ENCODE data around the gene FCSK.
A peak's percentile ranks its signal among the peaks of the same experiment; 100 is the strongest.

FCSK gene

DNA sequence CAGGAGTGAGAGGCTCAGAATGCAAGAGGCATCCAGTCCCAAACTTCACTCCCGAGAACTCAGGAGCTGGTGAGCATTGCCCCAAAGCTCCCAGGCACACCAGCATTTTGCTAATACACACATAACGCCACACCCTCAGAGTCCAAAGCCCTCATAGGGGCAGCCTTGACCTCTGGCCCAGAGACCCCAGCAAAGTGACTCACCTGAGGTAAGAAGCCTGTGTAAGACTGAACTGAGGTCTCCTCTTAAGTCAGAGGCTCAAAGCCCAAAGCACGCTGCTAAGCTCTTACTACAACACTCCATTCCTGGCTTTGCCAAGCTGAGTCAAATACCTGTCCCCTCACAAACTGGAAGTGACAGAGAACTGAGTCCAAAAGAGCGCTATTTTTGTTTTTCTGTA is 31.9 kb upstream of the FCSK start:
- H3K27me3 Mint-ChIP-seq (ENCODE audit: low read depth): no peaks in the 10 kb centered on the region
- no peaks in the 10 kb centered on the region for H3K9me3 Mint-ChIP-seq
- H3K4me3 Mint-ChIP-seq: no peak overlapping the region
- no peak overlapping the region for H3K27ac Mint-ChIP-seq
- peaks cover 36% of the 10 kb centered on the region for H3K4me1 Mint-ChIP-seq (ENCODE audit: low read depth)
- peaks cover 9% of the 10 kb centered on the region for H3K36me3 Mint-ChIP-seq (ENCODE audit: low read depth)

DNA sequence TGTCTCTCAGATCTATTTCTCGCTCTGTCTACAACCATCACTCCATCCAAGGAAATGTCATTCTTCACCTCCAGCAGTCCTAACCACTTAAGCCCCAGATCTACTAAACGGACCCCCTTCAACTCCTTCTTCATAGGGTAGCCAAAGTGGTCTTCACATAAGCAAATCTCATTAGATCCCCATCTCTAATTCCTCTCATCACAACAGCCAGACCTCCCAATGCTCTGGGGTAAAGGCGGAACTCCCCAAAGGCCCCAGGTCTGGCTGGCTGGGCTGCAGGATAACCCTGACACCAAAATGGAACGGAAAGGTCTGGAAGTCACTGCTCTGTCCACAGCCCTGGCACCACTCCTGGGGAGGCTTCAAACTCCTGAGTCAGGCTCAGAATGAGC is 26.6 kb upstream of the FCSK start:
- Mint-ChIP-seq H3K36me3 (ENCODE audit: low read depth) (peaks cover 11% of the 10 kb centered on the region), H3K27ac (peak overlapping the region; percentile 69), H3K4me1 (ENCODE audit: low read depth) (peaks cover 39% of the 10 kb centered on the region), H3K27me3 (ENCODE audit: low read depth) (no peaks in the 10 kb centered on the region), H3K4me3 (peak overlapping the region; percentile 69), H3K9me3 (no peaks in the 10 kb centered on the region)

DNA sequence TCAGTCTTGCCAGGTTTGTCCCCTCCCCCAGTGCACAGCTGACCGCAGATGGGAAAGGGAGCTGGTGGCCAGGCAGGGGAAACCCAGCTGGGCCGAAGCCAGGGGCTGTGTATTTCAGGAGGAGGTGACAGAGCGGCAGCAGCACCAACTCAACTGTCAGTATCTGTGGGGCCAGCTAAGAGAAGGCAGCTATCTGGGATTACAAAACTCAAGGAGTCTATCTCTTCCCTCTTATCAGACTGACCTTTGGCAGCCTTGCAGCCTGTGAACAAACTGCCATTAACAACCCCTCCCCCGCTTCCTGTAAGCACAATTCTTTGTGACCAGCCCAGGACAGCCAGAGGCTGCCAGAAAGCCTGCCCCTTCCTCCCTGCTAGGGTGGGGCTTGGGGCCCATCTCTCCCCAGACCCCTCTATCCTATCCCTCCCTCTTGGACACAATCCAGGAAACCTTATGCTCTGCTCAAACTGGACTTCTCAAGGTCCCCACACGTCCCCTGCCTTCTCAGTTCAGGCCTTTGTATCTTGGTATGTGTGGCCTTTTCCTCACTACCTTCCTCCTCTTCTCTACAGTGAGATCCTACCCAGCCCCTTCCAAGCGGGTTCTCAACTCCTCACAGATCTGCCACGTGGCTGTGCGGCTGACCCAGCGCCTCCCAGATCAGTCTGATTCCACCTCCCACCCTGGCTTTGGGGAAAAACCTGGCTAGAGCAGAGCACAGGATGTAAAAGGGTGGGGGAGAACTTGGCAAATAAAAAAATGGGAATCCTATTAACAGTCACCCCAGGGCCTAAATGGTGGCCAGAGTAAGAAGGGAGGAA is 26.0 kb upstream of the FCSK start:
- Mint-ChIP-seq H3K4me3 (peak overlapping the region; percentile 69), H3K36me3 (ENCODE audit: low read depth) (peaks cover 11% of the 10 kb centered on the region), H3K27ac (peak overlapping the region; percentile 69), H3K9me3 (no peaks in the 10 kb centered on the region), H3K4me1 (ENCODE audit: low read depth) (peaks cover 40% of the 10 kb centered on the region), H3K27me3 (ENCODE audit: low read depth) (no peaks in the 10 kb centered on the region)

DNA sequence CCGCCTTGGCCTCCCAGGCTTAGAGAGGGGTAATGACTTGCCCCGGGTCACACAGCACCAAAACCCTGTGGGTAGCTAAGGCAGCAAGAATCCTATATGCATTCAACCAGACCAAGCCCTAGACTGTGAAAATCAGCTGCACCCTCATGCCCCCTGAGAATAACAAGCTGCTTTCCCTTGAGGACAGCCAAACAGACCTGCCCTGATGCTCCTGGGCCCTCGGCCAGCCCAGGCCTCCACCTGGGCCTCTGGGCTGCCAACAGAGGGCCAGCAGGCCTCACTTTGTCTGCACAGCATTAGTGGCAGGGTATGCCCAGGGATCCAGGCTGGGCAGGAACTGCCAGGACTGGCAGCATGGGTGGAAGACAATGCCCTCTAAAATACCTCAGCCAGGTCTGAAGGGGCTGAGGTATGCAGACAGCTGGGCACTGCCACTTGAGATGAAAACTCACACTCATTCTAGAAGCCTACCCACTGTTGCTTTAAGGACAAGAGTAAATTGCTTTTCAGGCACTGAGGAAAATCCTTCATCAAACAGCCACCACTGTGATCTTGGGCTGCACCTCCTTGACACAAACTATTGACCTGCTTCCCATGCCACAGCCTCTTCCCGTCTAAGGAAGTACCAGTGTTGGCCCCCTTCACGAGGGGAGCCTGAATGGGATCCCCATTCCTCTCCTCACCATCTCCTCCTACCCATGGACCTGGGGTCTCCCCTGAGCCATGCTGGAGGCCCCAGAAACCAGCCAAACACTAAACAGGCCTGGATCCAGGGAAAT is 24.3 kb upstream of the FCSK start:
- H3K27ac Mint-ChIP-seq: peak overlapping the region; percentile 96
- no peaks in the 10 kb centered on the region for H3K27me3 Mint-ChIP-seq (ENCODE audit: low read depth)
- no peaks in the 10 kb centered on the region for H3K9me3 Mint-ChIP-seq
- peak overlapping the region; percentile 61 for H3K4me3 Mint-ChIP-seq
- peaks cover 47% of the 10 kb centered on the region for H3K4me1 Mint-ChIP-seq (ENCODE audit: low read depth)
- peaks cover 20% of the 10 kb centered on the region for H3K36me3 Mint-ChIP-seq (ENCODE audit: low read depth)

DNA sequence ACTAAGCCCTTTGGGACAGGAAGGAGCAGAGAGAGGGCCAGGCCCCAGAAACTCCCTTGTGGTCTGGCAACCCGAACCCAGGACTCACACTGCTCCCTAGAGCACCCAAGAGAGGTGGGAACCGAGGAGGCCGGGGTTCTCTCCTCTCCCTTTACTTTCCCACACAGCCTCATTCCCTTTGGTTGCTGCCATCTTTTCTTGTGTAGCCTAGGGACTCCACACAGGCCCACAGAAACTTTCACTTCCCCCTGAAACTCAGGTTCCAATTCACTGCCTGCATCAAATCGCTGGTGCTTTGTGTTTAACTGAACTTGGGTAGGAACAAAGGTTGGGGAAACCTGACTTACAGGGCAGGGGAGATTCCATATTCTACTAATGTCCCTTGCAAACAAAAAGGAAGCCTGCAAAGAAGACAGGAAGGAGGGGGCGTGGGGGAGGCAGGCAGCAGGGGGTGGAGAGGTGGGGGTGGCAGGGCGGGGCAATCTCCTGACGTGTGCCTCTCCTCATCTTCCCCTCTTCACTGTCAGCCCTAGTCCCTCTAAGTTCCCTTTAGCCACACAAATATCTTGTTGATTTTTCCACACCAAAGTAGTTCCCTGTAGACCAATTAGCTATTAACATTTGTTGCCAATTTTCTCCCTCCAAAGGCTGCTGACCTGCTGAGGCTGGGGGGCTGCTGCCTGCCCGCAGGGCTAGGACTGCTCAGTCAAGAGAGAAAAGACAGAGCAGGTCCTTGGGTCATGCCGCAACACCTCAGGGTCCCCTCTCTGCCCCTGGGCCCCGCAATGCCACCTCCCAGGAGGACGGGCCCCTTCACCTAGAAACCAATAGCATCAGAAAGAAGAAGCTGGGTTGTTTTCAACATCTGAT is 23.5 kb upstream of the FCSK start:
- Mint-ChIP-seq H3K27ac (peak overlapping the region; percentile 96), H3K27me3 (ENCODE audit: low read depth) (no peaks in the 10 kb centered on the region), H3K4me1 (ENCODE audit: low read depth) (peaks cover 47% of the 10 kb centered on the region), H3K4me3 (peak overlapping the region; percentile 61), H3K9me3 (no peaks in the 10 kb centered on the region), H3K36me3 (ENCODE audit: low read depth) (peaks cover 20% of the 10 kb centered on the region)

DNA sequence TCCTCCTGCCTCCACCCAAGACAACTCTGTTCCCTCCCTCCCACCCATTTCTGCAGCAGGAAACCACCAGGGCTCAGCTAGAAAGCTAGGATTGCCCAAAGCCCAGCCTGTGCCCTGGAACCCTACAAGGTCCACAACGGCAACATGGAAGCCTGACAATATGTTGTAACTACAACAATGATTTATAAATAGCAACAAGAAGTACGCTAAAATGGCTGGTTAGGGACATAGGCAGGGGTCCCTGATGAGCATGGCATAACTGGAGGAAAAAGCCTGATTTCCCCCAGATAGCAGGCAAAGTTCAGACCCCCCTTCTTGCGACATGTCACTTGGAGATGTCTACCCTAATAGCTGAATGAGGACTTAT is 22.1 kb upstream of the FCSK start:
- Mint-ChIP-seq H3K9me3 (no peaks in the 10 kb centered on the region), H3K27me3 (ENCODE audit: low read depth) (no peaks in the 10 kb centered on the region), H3K4me1 (ENCODE audit: low read depth) (peaks cover 52% of the 10 kb centered on the region), H3K4me3 (no peak overlapping the region), H3K36me3 (ENCODE audit: low read depth) (peaks cover 16% of the 10 kb centered on the region), H3K27ac (no peak overlapping the region)

DNA sequence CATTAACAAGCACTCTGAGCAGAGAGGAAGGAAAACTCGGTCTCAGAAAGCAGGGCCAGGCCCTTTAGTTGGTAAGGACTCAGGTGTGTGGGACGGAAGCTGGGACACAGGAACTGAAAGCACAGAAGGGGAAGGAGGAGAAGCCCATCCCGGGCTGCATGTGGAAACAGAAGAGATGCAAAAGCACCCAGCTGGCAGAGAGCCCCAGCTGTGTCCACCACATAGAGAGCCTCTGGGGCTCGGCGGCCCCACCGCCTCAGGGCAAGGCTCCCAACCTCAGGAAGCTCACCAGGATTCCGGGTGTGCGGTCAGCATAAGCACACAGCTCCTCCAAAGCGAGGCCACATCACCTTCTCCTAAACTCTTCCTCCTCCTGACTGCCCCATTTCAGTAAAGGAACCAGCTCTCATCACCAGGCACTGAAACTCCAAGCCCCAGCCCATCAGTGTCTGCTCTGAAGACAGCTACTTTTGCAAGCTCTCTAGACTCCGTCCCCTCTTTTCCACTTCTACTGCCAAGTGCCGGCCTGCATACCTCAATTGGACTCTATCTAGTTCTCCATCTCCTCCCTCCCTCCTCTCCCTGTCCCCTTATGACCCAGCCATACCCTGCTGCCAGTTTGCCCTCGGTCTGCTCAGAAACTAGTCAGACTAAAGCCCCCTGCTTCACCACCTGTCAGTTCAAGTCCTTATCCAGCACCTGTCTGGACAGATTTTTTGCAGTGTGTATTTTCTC is 21.5 kb upstream of the FCSK start:
- Mint-ChIP-seq H3K27ac (no peak overlapping the region), H3K27me3 (ENCODE audit: low read depth) (no peaks in the 10 kb centered on the region), H3K36me3 (ENCODE audit: low read depth) (peaks cover 13% of the 10 kb centered on the region), H3K9me3 (no peaks in the 10 kb centered on the region), H3K4me3 (no peak overlapping the region), H3K4me1 (ENCODE audit: low read depth) (peaks cover 53% of the 10 kb centered on the region)

DNA sequence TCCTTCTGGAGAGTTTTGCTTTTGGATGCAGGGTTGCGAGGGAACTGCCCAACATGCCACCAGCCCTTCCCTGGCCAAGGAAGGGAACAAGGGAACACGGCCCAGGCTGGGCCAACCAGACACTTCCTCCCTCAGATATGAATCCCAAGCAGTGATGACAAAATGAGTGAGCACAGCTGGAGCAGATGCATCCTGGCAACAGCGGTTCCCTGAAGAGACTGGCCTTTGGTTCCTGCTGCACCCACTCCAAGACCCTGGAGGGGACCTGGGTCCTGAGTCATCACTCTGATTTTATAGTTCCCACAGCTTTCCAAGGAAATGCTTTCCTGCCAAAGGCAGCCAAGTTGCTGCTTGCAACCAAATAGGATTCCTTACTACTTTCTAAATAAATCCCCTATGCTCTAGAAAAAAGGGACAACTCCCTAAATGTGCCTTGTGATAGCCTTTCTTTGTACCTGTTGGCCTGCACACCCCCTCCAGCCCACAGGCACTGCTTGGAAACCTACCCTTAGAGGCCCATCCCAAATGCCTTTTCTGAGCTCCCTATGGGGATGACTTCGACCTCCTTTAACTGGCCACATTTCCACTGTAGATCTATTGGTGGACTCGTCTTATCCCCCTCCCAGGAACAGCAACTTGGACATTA is 20.8 kb upstream of the FCSK start:
- Mint-ChIP-seq H3K9me3 (no peaks in the 10 kb centered on the region), H3K36me3 (ENCODE audit: low read depth) (peaks cover 16% of the 10 kb centered on the region), H3K4me1 (ENCODE audit: low read depth) (peaks cover 50% of the 10 kb centered on the region), H3K27me3 (ENCODE audit: low read depth) (no peaks in the 10 kb centered on the region), H3K4me3 (no peak overlapping the region), H3K27ac (no peak overlapping the region)

DNA sequence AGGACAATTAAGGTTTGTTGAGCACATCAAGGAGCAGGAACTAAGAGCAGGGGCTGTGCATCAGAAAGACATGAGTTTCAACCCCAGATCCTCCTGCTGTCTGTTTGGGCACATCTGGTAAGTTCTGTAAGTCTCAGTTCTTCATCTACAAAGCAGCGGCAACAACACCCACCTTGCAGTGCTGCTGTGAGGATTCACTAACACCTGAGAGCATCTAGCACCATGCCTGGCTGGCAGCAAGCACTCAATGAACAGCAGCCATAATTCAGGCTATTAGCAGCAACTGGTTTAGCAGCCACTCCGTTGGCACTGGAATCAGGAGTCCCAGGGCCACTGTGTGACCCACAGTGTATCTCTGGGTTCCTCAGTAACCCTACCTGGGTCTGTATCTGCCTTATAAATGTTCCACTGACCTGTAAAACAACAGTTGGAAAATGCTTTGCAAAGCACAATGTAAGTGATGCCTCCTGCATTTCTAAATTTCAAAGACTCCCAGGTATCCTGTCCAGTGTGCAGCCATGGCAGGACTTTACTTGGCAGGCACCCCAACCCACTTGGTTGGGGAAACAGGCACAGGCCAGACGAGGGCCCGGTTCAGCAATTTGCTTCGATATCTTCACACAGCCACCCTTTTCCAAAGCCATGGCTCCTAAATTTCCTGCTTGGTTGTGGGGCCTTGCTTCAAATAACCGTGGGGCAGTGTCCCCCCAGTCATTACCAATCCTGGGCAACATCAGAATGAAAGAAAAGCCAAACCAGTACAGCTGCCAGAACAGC is 19.7 kb upstream of the FCSK start:
- peaks cover 46% of the 10 kb centered on the region for H3K4me1 Mint-ChIP-seq (ENCODE audit: low read depth)
- no peaks in the 10 kb centered on the region for H3K27me3 Mint-ChIP-seq (ENCODE audit: low read depth)
- no peak overlapping the region for H3K27ac Mint-ChIP-seq
- H3K9me3 Mint-ChIP-seq: no peaks in the 10 kb centered on the region
- H3K4me3 Mint-ChIP-seq: no peak overlapping the region
- H3K36me3 Mint-ChIP-seq (ENCODE audit: low read depth): peaks cover 16% of the 10 kb centered on the region

DNA sequence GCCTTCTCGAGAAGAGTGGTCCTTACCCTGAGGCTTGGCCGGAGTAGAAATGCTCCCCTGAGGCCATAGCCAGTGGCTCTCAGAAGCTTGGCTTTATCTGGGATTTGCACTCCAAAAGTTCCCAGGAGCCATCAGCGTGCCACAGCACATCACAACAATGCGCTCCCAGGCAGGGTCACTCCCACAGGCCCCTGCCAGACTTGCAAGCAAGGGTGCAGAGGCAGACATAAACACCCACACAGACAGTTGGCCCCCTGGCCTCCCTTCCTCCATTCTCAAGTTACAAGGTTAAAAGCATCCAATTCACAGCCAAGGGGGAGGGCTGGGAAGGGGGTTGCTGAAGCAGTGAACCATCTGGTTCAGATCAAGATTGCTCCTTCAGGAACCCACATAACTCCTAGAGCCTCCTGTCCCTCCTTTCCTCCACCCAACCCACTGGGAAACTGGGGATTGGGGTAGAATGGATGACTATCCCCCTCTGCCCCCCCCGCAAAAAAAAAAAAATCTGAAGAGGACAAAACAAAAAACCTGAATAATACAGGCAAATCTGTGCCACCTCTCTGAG is 17.3 kb upstream of the FCSK start:
- H3K4me3 Mint-ChIP-seq: peak overlapping the region; percentile 97
- H3K4me1 Mint-ChIP-seq (ENCODE audit: low read depth): peaks cover 30% of the 10 kb centered on the region
- no peaks in the 10 kb centered on the region for H3K9me3 Mint-ChIP-seq
- H3K36me3 Mint-ChIP-seq (ENCODE audit: low read depth): peaks cover 16% of the 10 kb centered on the region
- H3K27ac Mint-ChIP-seq: no peak overlapping the region
- no peaks in the 10 kb centered on the region for H3K27me3 Mint-ChIP-seq (ENCODE audit: low read depth)

DNA sequence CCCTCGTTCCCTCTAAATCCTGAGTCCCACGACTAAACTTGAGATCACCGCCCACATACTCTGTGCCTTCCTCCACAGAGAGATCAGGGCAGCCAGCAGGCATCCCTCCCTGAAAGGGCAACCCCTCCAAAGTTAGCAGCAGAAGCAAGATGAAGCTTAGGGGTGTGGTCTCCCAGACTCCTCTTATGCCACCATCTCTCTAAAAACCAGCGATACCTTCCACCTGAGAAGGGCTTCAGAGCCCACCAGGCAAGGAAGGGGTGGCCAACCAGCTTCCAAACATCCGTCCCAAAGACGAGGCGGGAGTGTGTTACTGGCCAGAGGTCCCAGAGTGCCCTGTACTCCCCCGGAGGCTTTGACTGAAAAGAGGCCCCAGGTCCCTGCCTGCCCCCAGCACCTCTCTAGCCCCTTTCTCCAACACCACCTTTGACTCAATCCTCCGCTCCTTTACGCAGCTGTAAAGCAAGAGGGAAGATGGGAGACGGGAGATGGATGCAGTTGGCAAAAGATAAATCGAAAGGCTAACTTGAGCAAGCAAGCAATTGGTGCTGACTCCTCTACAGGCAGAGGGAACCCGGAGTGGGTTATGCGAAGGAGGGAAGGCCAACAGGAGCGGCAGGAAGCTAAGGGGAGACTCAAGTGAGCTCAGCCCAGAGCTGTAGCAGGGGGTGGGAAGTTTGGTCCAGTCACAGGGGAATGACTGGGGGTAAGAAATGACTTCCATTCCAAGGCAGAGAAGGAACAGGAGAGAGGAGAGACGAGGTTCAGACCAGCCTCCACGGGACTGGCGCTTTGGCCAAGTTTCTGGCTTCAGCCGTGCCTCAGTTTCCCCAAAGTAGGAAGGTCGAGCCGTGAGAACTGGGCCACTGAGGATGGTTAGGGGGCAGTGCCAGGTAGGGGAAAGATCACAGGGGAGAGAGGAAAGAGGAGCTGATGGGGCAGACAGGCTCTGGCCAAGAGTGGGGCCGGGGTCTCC is 16.5 kb upstream of the FCSK start:
- peak overlapping the region; percentile 97 for H3K4me3 Mint-ChIP-seq
- H3K4me1 Mint-ChIP-seq (ENCODE audit: low read depth): peaks cover 30% of the 10 kb centered on the region
- H3K36me3 Mint-ChIP-seq (ENCODE audit: low read depth): peaks cover 15% of the 10 kb centered on the region
- H3K27ac Mint-ChIP-seq: peak overlapping the region; percentile 87
- H3K9me3 Mint-ChIP-seq: no peaks in the 10 kb centered on the region
- no peaks in the 10 kb centered on the region for H3K27me3 Mint-ChIP-seq (ENCODE audit: low read depth)

DNA sequence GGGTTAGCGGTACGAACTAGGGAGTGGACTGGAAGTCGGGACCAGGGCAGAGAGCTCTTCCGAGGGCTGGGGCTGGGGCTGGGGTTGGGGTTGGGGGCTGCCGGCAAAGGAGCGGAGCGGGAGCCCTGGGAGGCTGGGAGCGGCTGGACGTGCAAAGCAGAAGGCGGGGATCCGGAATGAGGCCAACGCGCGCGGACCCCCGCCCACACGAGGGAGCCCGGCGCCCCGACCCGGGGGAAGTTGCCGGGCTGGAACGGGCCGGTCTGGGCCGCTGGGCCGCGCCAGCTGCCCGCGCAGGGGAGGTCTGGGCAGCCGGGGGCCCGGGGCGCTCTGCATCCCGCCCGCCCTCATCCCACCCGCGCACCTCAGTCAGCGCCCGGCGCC is 15.8 kb upstream of the FCSK start:
- Mint-ChIP-seq H3K4me3 (peak overlapping the region; percentile 97), H3K27ac (peak overlapping the region; percentile 87), H3K4me1 (ENCODE audit: low read depth) (peaks cover 24% of the 10 kb centered on the region), H3K9me3 (no peaks in the 10 kb centered on the region), H3K27me3 (ENCODE audit: low read depth) (no peaks in the 10 kb centered on the region), H3K36me3 (ENCODE audit: low read depth) (peaks cover 13% of the 10 kb centered on the region)

Measured in T-helper 1 cell treated with Interleukin-12 subunit alpha and Interleukin-12 subunit beta and Interleukin-4 antibody, amounts not matched to agents 30 μg/mL and 1 μg/mL, for 36 hours (primary cell).